SKM-1 (cell line): ENCODE data around the gene HEBP1.

Experiments used
- DNase-seq: peaks from one replicate; lab custom pipeline; 2025; ENCODE audit not compliant: unreplicated experiment; lab: John Stamatoyannopoulos, UW

HEBP1 gene

GRCh38 chr12:13023811-13024530 is 23.9 kb upstream of the HEBP1 start:
- no peak for DNase-seq

DNA sequence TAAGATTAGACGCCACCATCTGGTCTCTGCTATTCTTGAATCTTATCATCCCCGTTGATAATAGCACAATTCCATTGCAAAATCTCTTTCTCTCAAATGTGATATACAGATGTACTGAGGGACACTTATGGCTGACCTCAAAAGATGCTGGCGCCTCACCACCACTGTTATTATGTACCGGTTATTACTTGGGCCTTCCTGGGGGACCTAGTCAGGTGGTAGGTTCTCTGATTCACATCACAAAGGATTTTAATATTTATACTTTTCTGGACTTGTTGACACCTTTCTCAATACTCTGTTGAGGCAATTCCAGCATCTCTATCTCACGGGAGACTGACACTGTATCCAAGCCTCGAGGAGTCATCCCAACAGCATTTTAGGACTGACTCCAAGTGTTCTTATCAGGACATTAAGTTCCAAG is 22.8 kb upstream of the HEBP1 start:
- no peak for DNase-seq

DNA sequence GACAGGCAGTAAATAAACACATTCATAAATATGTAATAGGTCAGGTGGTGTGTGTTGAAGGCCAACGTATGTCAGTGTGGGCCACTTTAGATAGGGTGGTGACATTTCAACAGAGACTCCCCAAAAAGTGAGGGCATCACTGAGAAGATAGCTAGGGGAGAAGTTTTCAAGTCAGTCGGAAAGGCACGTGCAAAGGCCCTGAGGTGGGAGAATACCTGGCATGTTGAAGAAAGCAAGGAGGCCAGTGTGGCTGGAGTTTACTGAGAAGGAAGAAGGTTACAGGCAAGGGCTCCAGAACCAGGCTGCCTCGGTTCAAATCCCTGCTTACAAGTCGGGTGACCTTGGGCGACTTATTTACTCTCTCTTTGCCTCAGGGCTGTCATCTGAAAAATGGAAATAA is 11.0 kb upstream of the HEBP1 start:
- no peak for DNase-seq

DNA sequence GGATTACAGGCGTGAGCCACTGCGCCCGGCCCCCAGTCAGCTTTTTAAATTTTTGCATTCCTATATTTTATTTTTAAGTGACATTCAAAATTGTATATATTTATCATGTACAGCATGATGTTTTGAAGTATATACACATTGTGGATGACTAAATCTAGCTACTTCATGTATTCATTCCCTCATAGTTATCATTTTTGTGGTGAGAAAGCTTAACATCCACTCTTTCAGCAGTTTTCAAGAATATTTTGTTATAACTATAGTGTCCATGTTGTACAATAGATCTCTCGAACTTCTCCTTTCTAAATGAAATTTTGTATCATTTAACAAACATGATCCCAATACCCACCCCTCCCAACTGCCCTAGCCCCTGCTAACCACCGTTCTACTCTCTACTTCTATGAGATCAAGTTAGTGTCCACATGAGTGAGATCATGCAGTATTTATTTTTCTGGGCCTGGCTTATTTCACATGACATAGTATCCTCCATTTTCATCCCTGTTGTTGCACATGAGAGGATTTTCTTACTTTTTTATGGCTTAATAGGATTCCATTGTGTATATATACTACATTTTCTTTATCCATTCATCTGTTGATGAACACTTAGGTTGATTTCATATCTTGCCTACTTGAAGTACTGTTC is 8.8 kb upstream of the HEBP1 start:
- no peak for DNase-seq

- DNase-seq = no peak
Observed at GRCh38 chr12:13007496-13008233, 7.6 kb upstream of the HEBP1 start.

DNA sequence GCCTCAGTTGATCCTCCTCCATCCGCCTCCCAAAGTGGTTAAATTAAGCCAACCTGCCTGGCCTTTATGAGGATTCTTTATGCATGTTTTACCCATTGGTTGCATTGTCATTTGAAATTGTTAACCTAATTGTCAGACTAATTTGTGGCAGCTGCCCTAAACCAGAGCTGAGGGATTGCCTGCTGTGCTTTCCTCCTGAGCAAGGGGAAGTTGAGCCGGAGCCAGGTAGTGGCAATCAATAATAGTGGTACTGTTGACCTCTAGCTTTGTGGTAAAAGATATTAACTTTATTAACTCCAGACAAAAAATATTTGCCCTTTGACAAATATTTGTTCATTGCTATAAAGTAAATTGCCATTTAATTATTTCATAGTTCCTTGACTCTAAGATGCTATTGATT is 5.6 kb upstream of the HEBP1 start:
- DNase-seq = no peak

DNA sequence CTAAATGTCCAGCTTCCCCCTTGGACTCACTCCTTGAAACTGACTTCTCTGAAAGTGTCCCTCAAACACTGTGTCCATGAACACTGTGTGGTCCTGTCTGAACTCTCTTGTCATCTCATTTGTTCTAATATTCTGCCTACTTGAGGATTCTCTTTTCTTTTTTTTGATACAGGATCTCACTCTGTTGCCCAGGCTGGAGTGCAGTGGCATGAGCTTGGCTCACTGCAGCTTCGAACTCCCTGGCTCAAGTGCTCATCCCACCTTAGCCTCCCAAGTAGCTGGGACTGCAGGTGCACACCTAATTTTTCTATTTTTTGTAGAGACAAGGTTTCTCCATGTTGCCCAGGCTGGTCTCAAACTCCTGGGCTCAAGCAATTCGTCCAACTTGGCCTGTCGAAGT is 4.9 kb upstream of the HEBP1 start:
- no peak for DNase-seq

DNA sequence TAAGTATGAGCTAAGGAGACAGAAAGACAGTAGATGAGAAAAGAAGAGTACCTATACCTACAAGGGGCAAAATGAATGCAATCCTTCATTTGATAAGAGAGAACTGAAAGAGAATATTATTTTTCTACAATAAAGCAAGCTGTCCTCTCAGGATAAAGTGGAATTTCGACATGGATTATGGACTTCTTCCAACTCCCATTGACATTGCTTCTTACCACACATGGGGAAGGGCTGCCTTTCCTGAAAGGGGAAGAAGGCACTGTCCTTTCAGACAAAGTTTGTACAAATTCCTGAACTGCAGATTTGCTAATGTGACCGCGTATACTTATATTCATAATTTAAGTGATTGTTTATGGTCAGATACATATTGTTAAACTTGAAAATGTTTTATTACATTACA is 4.3 kb upstream of the HEBP1 start:
- no peak for DNase-seq

GRCh38 chr12:13002301-13003097 is 2.4 kb upstream of the HEBP1 start:
- no peak for DNase-seq

DNA sequence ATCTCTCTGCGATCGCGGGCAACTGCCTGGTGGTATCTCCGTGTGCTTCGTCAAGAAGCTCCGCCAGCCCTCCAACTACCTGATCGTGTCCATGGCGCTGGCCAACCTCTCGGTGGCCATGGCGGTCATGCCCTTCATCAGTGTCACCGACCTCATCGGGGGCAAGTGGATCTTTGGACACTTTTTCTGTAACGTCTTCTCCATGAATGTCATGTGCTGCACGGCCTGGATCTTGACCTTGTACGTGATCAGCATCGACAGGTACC is 1.6 kb upstream of the HEBP1 start:
- no peak for DNase-seq

- DNase-seq = no peak
Observed at GRCh38 chr12:13000925-13001774, 1.1 kb upstream of the HEBP1 start.

GRCh38 chr12:13000616-13000924 is 505 bp upstream of the HEBP1 start:
- DNase-seq = no peak

DNA sequence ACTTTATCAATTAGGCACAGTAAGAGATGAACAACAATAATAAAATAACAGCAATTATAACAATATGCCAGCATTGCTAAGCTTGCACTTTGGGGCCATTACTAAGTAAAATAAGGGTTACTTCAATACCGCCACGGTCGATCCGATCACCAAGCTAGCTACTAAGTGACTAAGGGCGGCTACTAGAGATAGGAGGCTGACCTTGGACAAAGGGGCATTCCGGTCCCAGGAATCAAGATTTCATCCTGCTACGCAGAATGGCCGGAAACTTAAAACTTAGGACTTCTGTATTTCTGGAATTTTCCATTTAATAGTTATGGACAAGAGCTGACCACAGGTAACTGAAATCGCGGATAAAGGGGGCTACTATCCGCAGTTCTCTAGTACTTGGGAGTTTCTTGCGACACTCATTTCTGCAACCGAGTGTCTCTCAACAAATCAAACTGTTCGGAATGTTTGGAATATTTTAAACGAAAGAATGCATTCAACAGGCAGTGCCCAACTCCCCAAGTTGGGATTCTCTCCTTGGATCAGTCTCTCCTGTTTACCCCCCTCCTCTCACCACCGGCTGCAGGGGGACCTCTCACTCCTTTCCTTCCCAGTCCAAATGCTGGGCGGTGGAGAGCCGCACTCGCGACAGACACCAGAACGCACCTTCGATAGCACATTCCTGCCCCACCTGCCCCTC is 650 bp downstream of the HEBP1 start:
- DNase-seq = no peak

DNA sequence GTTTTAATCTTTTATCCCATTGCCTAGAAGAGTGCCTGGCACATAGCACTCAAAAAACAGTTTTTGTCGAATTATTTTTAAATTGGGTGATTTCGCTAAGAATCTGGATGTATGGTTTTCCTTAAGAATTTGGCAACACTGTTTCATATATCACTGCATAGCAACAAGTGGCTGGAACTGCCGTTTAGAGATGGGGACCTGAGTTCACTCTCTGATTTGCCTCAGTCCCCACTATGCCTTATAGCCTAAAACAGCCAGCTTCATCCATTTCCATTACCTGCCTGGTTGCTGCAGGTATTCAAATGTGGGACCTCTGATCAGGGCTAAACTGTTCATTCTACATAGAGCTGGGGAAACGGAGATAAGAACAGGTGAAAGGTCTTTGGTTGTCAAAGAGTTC is 1.8 kb downstream of the HEBP1 start:
- DNase-seq = no peak

- no peak for DNase-seq
Observed at GRCh38 chr12:12997734-12998133, 2.3 kb downstream of the HEBP1 start.

DNA sequence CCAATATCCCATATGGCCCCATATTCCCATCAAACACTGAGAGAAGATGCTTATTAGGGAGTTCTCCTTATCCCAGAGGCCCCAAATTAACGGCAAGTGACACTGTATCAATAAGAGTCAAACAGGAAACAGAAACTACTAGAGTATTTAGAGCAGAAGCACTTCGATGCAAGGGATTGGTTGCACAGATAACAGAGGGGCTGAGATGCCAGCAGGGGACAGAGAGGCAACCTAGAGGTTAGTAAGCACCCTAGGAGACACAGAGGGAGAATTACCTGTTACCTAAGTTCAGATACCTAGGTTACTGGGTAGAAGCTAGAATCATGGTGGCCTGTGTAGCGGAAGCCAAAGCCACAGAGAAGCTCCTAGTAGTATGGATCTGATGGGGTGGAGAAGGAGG is 2.9 kb downstream of the HEBP1 start:
- DNase-seq = no peak

- no peak for DNase-seq
Observed at GRCh38 chr12:12996209-12996608, 3.9 kb downstream of the HEBP1 start.

DNA sequence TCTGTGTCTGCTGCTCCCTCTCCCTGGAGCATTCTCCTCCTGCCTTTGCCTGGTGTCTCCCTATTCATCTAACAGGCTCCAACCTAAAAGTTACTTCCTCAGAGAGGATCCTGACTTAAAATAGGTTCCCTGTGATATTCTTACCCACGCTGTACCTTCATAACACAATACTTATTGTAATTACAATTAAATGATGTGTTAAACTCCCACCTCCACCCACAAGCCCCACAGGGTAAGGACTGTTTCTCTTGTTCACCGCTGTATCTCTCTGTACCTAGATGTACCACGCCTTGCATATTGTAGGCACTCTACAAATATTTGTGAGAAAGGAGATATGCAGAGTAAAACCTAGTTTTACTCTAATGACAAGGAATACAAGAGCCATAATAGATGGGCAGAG is 5.0 kb downstream of the HEBP1 start:
- no peak for DNase-seq

DNA sequence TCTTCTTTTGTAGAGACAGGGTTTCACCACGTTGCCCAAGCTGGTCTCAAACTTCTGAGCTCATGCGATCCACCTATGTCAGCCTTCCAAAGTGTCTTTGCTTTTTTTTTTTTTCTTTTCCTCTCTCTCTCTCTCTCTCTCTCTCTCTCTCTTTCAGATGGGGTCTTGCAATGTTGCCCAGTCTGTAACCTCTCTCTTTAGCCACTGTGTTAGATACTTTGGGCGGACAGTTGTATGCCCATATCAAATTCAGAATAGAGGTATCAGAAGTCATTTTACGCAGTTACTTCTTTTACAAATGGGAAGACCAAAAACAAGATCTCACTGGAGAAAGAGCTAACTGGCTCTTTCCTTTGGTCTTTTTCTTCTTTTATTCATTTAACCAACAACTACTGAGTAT is 6.7 kb downstream of the HEBP1 start:
- DNase-seq = no peak

- DNase-seq = no peak
Observed at GRCh38 chr12:12992418-12993130, 7.5 kb downstream of the HEBP1 start.
